GM23248 (cell line): ENCODE measurements around the gene PLCZ1.

Source experiments
- EZH2 ChIP-seq: fragments of 200-600 bp; sonication (generic); IDR thresholded peaks from 2 replicates; pipeline ENCODE4 v1.6.1; 2018; ENCODE audit warnings: antibody characterized with exemption, mild to moderate bottlenecking; ENCODE audit not compliant: insufficient read depth, poor library complexity, severe bottlenecking
- EZH2phosphoT487 ChIP-seq: fragments of 200-600 bp; sonication (generic); IDR thresholded peaks from 2 replicates; pipeline ENCODE4 v1.6.1; 2018; ENCODE audit warnings: antibody characterized with exemption, moderate library complexity, mild to moderate bottlenecking, low read depth; ENCODE audit not compliant: insufficient read depth

DNA sequence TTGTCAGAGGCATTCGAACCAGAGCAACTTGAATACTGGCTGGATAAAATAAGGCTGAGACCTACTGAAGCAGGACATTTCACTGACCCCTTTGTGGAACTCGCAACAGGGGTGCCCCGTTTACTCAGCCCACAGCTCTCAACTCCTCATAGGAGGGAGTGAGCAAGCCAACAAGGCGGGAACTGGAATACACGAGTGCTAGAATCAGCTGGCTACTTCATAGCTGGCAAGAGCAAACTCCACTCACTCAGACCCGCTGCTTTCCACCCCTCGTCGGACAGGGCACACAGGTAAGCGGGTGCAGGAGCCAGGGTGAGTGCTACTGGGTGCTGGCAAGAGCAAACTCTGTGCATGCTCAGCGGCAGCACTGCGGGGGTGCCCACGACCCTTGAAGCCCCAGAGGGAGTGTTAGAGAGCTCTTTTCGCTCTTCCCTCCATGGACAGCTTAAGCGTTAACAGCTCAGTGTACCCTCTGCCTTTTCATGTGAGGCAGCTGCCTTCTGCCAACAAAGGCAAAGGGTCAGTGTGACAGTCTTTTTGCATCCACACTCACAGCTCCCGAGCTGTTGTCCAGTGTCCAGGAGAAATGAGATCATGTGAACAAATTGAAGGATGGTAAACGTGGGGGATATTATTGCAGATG is 15.8 kb upstream of the PLCZ1 start:
- TF ChIP-seq EZH2 (no peak), EZH2phosphoT487 (no peak)
